ENCODE data around the gene THADA.
"Not testable (repeated sequence)": the region's sequence is repeated elsewhere in the genome, so short reads cannot be mapped to it uniquely, and the experiment has no call there.

THADA gene

DNA sequence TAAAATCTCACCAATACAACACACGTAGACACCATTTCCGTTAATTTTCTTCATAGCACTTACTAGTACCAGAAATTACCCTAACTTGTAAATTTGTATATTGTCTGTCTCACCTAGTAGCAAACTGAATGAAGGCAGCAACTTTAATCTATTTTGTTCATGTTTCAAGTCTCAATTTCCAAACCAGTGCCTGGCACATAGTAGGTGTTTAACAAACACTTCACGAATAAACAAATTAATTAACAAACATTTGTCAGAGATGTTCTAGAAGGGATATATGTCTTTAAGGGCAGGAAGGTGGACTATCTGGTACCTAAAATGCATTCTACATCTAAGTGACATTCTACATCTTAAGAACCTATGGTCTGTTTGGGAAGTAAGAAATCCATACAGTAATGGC is 963 bp downstream of the THADA start:
- no peak for DNase-seq (ENCODE audit: low spot score)

DNA sequence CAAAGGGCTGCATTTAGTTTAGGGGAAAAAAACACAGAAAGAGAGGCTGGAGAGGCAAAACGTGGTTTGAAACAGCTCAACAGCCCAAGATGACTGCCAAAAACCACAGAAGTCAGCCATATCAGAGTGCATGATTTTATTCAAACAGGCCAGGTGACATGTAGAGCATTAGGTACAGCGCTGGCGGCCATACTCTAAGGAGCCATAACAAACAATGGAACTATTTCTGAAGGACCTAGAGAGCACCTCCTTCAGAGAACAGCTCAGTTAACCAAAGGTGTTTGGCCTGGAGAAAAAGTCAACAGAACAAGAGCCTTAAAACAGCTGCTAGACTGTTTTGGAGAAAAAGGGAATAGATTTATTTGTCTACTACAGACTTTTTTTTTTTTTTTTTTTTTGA is 2.6 kb downstream of the THADA start:
- DNase-seq (ENCODE audit: low spot score): no peak

DNA sequence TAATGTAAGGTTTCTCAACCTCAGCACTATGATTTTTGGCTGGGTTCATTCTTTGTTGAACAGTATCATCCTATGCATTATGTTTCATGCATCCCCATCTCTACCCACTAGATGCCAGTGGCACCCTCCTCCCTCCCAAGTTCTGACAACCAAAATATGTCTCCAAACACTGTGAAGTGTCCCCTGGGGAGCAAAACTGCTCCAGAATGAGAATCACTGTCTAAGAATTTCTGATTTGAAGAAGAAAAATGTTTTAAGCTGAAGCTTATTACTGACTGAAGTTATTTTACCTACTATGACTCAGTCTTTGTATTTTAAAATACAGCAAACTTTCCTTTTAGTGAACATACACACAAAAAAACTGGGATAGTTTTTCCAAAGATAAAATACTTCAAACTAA is 3.4 kb downstream of the THADA start:
- DNase-seq (ENCODE audit: low spot score): no peak

DNA sequence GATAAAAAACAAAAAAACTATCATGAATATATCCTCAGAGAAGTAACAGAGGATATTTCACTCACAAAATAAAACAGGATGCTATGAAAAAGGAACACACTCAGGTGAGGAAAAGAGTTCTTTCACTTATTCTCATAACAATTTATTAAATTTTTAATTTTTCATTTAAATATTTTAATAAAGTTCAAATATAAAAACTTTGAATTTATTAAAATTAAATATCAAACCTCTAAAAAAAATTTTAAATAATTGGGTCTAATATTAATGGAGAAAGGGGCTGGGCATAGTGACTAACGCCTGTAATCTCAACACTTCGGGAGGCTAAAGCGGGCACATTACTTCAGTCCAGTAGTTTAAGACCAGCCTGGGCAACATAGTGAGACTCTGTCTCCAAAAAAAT is 10.1 kb downstream of the THADA start:
- DNase-seq (ENCODE audit: low spot score): no peak

DNA sequence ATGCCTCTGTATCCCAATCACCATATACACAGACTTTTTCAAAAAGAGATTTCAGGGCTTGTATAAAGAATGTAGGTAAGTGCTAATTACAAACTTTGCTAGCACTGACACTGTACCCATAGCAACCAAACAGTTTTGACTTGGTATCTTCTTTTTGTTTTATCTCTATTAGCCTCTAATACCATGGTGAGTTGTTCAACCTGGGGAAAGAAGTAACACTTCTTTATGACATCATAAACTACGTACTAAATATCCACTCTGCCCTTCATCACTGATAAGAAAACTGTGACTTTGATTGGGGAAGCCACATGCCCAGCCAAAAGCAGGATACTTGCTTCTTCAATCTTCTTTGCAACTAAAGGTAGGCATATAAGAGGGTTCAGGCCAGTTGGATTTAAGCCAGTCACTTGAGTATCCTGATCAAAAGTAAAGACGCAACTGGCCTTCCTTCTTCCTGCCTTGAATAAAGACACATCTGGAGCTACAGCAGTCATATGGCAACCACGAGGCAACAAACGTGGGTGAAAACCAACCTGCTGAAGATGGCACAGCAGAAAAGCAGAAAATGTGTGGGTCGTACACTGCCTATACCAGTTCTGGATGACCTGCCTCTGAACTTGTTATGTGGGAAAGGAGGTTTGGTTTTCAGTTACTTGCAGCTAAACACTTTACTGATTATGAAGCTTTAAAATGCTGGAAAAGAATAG is 16.4 kb downstream of the THADA start:
- no peak for DNase-seq (ENCODE audit: low spot score)

DNA sequence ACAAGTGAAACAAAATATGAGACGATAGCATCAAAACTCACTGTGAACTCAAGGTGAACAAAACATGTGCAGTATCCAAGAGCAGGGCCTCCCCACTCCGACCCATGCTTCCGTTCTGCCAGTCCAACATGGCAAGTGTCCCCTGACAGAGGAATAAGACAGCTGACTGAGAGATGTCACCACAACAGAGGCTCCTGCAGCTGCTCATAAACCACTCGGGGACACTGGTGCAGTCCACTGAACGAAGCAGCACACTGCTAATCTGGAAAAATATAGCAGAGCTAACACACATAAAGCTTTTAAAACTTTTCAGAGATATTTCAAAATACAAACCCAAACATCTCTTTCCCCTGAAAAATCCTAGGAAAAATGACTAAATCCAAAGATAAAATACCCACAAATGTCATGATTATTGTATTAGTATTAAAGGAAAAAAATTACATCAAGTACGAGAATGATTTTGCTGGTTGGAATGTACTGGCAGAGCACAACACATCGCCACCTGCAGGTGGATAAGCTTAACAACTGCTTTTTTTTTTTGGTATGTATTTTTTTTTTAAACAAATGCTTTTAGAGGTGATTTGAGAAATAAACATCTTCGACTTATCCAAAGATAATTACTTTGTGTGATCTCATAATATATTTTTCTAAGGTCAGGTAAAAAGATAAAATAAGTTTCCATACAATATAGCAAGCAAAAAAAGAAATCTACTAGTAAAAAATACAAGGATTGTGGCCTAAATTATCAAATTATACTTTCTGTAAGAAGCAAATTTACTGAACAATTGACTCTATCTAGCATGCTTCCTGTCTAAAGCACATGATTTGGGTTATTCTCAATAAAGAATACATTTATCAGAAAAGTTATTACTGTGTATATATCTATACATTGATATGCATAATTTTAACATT is 18.6 kb downstream of the THADA start:
- no peak for DNase-seq (ENCODE audit: low spot score)

DNA sequence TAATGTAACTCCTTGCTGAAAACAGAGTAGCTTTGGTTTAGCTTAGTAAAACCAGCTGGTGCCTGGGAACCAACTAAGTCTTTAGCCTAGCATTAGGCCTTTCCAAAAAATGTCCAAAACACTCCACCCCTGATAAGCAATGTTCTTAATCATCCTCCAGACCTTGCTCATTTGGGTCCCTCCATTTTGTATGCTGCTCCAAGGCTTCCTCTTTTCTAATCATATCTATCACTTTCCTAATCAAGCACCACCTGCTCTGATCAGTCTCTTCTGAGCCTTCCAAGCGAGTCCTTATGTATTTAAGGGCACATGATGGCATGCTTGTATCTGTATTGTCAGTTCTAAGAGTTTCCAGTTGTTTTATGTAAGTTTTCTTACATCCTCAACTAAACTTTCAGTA is 23.6 kb downstream of the THADA start:
- DNase-seq (ENCODE audit: low spot score): no peak

DNA sequence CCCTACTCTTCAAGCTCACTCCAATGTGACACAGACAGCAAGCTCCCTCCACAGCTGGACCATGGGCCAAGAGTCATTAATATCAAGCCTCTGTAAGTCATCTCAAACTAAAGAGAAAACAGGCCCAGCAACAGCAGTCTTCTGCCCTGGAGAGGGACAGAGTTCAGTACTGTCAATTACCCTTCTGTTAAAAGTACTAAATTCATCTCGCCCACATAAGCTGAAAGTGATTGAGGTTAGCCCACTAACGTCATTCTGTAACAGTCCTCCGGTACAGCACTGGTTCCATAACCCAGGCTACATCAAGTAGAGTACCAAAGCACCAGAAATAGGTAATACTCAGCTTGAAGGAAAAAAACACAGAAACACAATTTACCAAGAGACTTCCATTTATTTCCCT is 25.9 kb downstream of the THADA start:
- no peak for DNase-seq (ENCODE audit: low spot score)

DNA sequence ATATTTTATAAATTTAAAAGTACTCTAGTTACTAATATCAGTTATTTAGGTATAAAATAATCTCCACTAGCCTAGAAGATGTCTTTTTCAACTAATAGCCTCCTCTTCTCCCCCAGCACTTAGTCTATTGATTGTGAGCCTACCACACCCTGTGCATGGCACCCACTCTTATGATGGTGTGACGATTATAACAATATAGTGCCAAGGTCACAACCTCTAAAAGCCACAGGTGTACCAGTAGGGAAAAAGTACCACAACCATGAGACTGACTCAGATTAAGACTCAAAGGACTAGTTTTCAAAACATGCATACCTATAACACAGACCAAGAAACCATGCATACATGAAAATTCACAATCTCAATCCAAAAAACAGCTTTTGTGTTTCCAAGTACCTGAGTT is 27.6 kb downstream of the THADA start:
- no peak for DNase-seq (ENCODE audit: low spot score)

DNA sequence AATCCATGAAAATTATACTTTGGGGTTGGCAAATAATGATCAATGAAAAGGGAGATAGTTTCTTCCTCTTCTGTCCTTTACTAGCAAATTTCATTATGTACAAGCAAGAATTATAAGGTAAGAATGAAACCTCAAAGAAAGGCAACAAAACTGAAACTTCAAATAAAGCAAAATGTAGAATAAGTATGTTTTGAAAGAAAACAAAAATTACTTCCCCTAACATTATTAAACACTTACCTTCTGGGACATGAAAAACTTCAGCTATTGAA is 29.4 kb downstream of the THADA start:
- DNase-seq (ENCODE audit: low spot score): no peak

DNA sequence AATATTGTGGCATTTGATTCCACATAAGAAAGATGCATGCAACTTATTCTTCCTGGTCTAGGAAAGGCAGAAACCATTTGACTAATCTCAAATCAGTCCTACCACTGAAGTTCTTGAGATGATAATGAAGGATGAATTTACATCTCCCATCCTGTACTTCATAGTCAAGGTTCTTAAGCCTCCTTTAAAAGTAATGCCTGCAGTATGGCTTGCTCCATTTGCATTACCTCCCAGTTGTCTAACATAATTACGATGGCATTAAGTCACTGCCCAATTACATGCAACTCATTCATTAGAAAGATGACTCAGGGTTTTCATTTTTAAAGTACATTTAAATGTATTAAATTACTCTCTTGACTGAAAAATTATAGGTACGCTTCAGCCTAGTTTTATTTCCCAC is 32.2 kb downstream of the THADA start:
- DNase-seq (ENCODE audit: low spot score): no peak

DNA sequence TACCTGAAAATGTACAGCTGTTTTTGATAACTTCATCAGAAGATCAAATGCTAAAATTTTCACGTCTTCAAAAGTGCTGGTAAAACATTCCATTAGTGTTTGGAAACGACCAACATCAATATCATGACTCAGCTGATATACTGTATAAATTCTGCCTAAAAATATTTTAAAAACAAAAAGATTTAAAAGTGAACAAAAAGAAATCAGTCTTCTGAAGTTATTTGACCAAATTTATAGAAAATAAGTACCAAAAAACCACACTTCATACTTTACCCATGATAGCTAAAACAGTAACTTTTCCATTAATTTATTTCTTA is 35.6 kb downstream of the THADA start:
- no peak for DNase-seq (ENCODE audit: low spot score)

DNA sequence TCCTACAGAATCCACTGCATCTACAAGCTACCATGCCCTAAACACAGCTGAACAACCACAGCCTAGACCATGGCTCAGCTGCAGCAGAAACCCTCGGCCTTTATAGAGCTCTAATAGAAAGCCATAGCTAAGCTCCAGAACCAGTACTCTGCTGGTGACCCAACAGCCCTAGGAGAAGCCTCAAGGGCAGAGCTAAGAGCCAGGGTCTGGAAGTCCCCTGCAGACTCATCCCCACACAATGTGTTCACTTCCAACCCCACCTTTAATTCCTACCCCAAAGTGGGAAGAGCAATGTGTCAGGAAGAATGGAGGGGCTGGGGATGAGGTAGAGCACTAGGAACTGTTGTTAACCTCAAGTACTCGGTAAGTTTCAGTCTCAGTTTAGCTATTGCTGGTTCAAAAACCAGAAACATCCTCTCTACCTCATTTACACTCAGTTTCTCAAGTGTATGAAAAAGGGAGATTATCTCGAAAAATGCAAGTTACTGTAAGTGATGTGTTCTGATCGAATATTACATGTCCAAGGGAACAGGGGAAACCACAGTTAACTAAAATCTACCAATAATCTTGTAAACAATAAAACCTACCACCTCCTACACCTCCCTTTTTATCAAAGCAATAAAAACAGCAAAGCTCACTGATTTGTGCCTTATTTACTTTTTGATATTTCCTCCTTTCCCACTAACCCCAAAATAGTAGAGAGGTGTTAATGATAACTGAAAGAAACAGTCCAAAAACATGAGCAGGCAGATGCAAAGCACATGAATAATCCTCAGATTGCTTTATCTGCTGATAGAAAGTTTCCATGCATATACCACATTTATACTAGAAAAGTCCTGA is 36.2 kb downstream of the THADA start:
- no peak for DNase-seq (ENCODE audit: low spot score)

DNA sequence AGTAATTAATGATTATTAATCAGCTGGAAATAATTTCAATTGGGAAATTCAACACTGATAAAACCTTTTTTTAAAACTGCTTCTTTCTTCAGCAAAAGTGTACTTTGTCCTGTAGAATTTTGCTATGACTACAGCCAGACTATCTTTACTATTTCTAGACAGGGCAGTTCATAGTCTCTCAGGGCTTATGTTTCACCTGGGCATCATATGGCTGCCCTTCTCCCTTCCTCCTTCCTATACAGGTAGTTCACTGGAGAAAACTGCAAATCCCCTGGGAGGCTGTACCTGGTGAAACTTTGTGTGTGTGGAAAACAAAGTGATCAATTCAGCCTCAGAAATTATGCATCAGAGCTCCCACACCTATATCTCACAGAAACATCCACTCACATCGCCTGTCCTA is 38.6 kb downstream of the THADA start:
- no peak for DNase-seq (ENCODE audit: low spot score)

DNA sequence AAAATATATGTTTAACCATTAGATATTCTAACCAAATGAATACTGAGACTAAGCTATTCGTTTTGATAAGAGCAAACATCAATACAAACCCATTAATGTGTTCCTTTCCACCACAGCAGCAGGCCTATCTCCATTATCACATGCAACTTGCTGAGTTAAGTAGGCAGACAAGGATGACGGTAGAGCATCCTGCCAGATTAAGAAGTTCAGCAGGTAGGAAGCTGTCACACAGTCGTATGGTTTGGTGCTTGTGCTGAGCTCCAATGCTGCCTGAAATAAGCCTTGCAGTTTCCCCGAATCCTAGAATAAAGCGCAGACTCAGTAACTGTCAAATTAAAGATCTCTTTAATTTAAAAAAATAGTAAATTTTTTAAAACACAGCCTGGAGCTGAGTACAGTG is 39.6 kb downstream of the THADA start:
- DNase-seq (ENCODE audit: low spot score): no peak

DNA sequence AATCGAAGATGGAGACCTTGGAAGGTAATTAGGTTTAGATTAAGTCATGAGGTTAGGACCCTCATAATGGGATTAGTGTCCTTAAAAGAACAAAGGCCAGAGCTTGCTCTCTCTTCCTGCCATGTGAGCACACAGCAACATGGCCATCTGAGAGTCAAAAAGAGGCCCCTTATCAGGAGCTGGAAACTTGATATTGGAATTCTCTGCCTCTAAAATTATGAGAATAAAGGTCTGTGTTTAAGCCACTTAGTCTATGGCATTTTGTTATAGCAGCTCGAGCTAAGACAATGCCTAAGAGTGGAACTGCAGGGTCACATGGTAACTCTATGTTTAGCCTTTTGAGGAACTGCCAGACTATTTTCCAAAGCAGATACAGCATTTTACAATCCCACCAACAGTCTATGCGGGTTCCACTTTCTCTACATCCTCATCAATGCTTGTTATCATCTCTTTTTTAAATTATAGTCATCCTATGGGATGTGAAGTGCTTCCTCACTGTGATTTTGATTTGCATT is 42.4 kb downstream of the THADA start:
- DNase-seq (ENCODE audit: low spot score): no peak

DNA sequence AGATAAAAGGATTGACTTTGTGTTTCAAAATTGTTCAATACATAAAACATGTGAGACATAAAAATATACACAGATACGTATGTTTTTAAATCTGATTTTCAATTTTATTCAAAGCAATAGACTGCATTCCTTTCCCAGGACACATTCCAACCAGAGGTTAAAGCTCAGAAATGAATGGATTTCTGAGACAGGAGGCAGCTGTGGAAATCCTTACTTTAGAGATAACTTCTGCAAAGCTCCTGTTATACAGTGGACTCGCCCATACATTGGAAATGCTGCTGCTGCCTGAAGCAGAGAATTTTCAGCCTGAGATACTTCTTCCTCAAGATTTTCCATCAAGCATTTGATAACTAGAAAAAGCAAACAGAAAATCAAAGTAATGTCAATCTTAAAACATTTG is 43.8 kb downstream of the THADA start:
- no peak for DNase-seq (ENCODE audit: low spot score)

DNA sequence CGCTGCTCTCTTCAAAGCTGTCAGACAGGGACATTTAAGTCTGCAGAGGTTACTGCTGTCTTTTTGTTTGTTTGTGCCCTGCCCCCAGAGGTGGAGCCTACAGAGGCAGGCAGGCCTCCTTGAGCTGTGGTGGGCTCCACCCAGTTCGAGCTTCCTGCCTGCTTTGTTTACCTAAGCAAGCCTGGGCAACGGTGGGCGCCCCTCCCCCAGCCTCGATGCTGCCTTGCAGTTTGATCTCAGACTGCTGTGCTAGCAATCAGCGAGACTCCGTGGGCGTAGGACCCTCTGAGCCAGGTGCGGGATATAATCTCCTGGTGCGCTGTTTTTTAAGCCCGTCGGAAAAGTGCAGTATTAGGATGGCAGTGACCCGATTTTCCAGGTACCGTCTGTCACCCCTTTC is 47.5 kb downstream of the THADA start:
- DNase-seq (ENCODE audit: low spot score): not testable (repeated sequence)

DNA sequence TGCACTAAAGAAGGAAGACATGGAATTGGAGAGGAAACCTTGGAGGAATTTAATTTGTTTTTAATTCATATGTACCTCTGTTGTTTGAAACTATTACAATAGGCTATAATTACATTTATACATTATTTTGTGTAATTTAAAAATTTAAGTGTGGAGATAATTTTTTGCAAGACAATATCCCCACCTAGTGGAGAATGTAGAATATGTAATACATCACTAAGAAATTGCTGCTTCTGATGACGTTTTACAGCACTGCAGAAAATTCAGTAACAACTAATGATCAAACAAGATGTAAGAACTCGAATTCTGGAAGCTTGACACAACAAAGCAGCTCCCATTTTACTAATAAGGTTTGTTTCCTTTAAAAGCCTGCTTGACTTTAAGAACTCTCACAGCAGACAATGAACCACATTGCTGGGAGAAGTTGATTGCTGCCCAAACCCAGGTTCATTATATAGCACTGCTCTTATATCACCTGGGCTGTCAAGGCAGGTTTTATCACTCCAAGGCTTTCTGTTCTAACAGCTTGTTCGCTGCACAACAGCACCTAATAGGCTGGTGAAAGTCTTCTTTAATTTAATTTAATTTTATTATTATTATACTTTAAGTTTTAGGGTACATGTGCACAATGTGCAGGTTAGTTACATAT is 53.4 kb downstream of the THADA start:
- DNase-seq (ENCODE audit: low spot score): no peak

DNA sequence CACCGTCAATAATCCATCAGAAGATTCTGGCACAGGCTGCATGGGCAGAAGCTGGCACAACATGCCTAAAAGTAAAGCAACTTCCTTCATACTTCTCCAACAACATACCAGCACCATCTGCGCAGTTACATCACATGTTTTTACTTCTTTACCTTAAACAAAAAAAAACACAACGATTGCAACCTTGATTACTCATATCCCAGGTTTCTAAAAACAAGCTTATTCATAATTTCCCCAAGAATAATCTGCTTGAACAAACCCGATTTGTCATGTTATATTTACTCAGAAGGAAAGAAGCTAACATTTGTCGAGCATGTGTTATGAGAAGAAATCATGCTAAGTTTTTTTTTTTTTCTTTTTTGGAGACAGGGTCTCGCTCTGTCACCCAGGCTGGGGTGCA is 54.7 kb downstream of the THADA start:
- DNase-seq (ENCODE audit: low spot score): no peak

DNA sequence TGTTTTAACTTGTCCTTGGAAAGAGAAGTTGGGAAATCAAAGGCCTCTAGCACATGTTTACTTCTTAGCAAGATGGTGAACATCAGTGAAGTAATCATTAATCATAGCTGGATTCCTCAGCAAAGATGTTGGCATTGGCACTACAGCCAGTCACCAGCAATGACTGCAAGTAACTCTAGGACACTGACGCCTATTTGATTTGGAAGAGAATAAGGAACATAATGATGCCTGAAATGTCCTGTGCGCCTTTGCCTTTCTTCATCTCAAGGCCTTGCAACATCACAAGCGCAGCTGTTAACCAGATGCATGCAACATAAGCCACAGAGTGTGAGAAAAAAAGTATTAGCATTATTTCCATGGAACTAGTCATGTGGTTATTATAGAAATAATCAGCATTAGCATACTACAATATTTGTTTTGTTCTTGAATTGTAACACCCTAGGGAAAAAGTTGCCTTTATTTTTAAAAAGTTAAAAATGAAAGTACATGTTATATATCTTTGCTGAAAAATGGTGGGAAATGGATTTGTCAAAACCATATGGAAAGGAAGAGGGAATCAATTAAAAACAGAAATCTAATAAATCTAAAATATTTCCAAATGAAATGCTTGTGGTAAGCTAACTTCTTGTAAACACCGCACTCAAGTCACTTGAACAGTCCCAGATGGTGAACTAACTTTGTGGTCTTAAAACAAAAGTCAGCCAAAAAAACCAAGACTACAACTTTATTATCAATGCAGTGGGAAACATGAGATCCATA is 55.6 kb downstream of the THADA start:
- no peak for DNase-seq (ENCODE audit: low spot score)

DNA sequence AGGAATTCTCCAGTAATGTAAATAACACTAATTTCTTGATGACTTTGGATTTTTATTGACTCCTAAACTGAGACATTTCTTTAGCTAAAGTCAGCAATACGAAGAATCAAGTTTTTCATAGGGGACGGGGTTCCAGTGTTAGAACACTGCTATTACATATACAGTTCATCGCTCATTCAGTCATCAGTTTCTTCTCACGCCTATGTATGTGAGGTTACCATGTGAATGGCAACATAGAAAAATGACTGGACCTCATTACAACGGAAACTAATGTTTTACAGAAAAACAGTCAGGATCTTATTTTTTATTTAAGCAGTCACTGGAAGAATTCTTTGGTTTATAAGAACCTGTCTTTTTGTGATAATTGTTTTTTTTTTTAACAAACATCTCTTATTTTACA is 56.4 kb downstream of the THADA start:
- DNase-seq (ENCODE audit: low spot score): no peak
